Astrocyte (in vitro differentiated cells and primary cell): ENCODE measurements around the gene PARD3B. TPM values are rescaled to one million over a fixed set of nuclear protein-coding genes. Genes with fewer than 3 reads are reported as not detected.

Source experiments
- DNase-seq: peaks from one replicate; pipeline ENCODE4 v3.0.0-alpha.2; 2010; ENCODE audit warnings: low read depth
- FAIRE-seq: peaks from 2 replicates; lab custom pipeline; 2011; peaks lifted over from hg19 to GRCh38; lab: Jason Lieb, UNC
- H2AFZ ChIP-seq: 2 replicates; pipeline ENCODE4 v1.6.0; 2012; ENCODE audit warnings: low read depth, low read length, inconsistent platforms
- H3K27ac ChIP-seq: 2 replicates; pipeline ENCODE4 v1.5.1; 2011; ENCODE audit warnings: low read depth, low read length, inconsistent platforms
- H3K27me3 ChIP-seq: 2 replicates; pipeline ENCODE4 v1.6.0; 2011; ENCODE audit warnings: low read length, inconsistent platforms; ENCODE audit not compliant: insufficient read depth
- H3K36me3 ChIP-seq: 2 replicates; pipeline ENCODE4 v1.5.1; 2011; ENCODE audit warnings: low read length, inconsistent platforms; ENCODE audit not compliant: insufficient read depth
- H3K4me1 ChIP-seq: 2 replicates; pipeline ENCODE4 v1.5.1; 2011; ENCODE audit warnings: low read length, inconsistent platforms; ENCODE audit not compliant: insufficient read depth
- H3K4me2 ChIP-seq: 2 replicates; pipeline ENCODE4 v1.6.0; 2012; ENCODE audit warnings: low read length, inconsistent platforms
- H3K4me3 ChIP-seq: 2 replicates; pipeline ENCODE4 v1.5.1; 2011; ENCODE audit warnings: low read depth, mild to moderate bottlenecking, low read length, inconsistent platforms; ENCODE audit not compliant: insufficient read depth
- H3K79me2 ChIP-seq: 2 replicates; pipeline ENCODE4 v1.6.0; 2012; ENCODE audit warnings: mild to moderate bottlenecking, low read length, inconsistent platforms; ENCODE audit not compliant: insufficient read depth
- H3K9ac ChIP-seq: 2 replicates; pipeline ENCODE4 v1.6.0; 2012; ENCODE audit warnings: mild to moderate bottlenecking, low read length, inconsistent platforms
- H3K9me3 ChIP-seq: 2 replicates; pipeline ENCODE4 v1.5.1; 2012; ENCODE audit warnings: low read depth, mild to moderate bottlenecking, low read length, inconsistent platforms; ENCODE audit not compliant: insufficient read depth
- H4K20me1 ChIP-seq: 2 replicates; pipeline ENCODE4 v1.6.0; 2012; ENCODE audit warnings: low read length, inconsistent platforms; ENCODE audit not compliant: insufficient read depth
- H3K27ac Mint-ChIP-seq: one replicate; pipeline ENCODE4 v1.8.0; 2021; ENCODE audit warnings: mild to moderate bottlenecking, mixed read lengths; ENCODE audit not compliant: unreplicated experiment
- H3K27me3 Mint-ChIP-seq: one replicate; pipeline ENCODE4 v1.8.0; 2021; ENCODE audit warnings: low read depth, mixed read lengths; ENCODE audit not compliant: unreplicated experiment
- H3K36me3 Mint-ChIP-seq: one replicate; pipeline ENCODE4 v1.8.0; 2021; ENCODE audit warnings: low read depth, mixed read lengths; ENCODE audit not compliant: unreplicated experiment
- H3K4me1 Mint-ChIP-seq: one replicate; pipeline ENCODE4 v1.8.0; 2021; ENCODE audit warnings: low read depth, mixed read lengths; ENCODE audit not compliant: unreplicated experiment
- H3K4me3 Mint-ChIP-seq: one replicate; pipeline ENCODE4 v1.8.0; 2021; ENCODE audit warnings: mild to moderate bottlenecking, moderate library complexity, mixed read lengths; ENCODE audit not compliant: unreplicated experiment
- H3K9me3 Mint-ChIP-seq: one replicate; pipeline ENCODE4 v1.8.0; 2021; ENCODE audit warnings: mild to moderate bottlenecking, mixed read lengths; ENCODE audit not compliant: unreplicated experiment
- EZH2 ChIP-seq: IDR thresholded peaks from 2 replicates; pipeline ENCODE4 v1.6.1; 2012; ENCODE audit warnings: mild to moderate bottlenecking, low read length, inconsistent platforms; ENCODE audit not compliant: insufficient read depth
- total RNA-seq: library from RNA; stranded (reverse); gene quantifications from 2 replicates; pipeline ENCODE4 v1.2.1, GENCODE V29; 2021
- TF ChIP-seq, protein P1 (sequence below): IDR thresholded peaks from 2 replicates; pipeline ENCODE4 v1.5.1; 2011; ENCODE audit warnings: low read depth, mild to moderate bottlenecking, inconsistent platforms, low read length, moderate library complexity; ENCODE audit not compliant: insufficient read depth

Gene PARD3B
- total RNA-seq, 1 donor from 2014 or later, result 6.5 TPM

DNA sequence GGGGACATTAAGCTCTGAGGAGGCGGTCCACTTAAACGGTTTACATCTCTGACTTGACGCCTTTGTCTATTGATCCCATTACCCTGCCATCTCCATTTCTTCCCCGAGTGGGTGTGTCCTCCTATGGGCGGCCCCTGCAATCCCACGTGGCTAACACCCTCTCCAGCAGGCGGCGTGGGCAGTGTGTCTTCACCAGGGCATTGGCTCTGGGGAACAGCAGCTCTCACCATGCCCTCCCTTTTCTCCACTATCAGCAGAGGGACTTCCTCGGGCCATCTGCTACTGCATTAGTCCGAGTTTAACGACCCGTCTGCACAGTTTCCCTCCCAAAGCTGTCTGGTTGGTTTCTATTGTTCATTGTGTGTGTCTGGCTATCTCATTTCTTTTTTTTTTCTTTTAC lies 625.1 kb downstream of the PARD3B start:
- Histone ChIP-seq H4K20me1 (no peaks in the 10 kb centered on the region), H3K36me3 (no peaks in the 10 kb centered on the region), H3K79me2 (no peaks in the 10 kb centered on the region), H3K4me3 (no peak overlapping the region), H3K27me3 (no peaks in the 10 kb centered on the region), H3K9ac (no peak overlapping the region), H3K4me2 (no peak overlapping the region), H3K4me1 (no peaks in the 10 kb centered on the region), H3K9me3 (no peaks in the 10 kb centered on the region), H3K27ac (no peak overlapping the region), H2AFZ (no peak overlapping the region)
- DNase-seq (no peak), FAIRE-seq (no peak)
- no peaks in the 10 kb centered on the region for H3K27me3 Mint-ChIP-seq
- H3K36me3 Mint-ChIP-seq, result no peaks in the 10 kb centered on the region
- TF ChIP-seq, protein P1, sequence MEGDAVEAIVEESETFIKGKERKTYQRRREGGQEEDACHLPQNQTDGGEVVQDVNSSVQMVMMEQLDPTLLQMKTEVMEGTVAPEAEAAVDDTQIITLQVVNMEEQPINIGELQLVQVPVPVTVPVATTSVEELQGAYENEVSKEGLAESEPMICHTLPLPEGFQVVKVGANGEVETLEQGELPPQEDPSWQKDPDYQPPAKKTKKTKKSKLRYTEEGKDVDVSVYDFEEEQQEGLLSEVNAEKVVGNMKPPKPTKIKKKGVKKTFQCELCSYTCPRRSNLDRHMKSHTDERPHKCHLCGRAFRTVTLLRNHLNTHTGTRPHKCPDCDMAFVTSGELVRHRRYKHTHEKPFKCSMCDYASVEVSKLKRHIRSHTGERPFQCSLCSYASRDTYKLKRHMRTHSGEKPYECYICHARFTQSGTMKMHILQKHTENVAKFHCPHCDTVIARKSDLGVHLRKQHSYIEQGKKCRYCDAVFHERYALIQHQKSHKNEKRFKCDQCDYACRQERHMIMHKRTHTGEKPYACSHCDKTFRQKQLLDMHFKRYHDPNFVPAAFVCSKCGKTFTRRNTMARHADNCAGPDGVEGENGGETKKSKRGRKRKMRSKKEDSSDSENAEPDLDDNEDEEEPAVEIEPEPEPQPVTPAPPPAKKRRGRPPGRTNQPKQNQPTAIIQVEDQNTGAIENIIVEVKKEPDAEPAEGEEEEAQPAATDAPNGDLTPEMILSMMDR, result no peak
- no peak for TF ChIP-seq EZH2
- no peak overlapping the region for H3K4me3 Mint-ChIP-seq
- H3K4me1 Mint-ChIP-seq, result no peaks in the 10 kb centered on the region
- no peaks in the 10 kb centered on the region for H3K9me3 Mint-ChIP-seq
- H3K27ac Mint-ChIP-seq, result no peak overlapping the region

DNA sequence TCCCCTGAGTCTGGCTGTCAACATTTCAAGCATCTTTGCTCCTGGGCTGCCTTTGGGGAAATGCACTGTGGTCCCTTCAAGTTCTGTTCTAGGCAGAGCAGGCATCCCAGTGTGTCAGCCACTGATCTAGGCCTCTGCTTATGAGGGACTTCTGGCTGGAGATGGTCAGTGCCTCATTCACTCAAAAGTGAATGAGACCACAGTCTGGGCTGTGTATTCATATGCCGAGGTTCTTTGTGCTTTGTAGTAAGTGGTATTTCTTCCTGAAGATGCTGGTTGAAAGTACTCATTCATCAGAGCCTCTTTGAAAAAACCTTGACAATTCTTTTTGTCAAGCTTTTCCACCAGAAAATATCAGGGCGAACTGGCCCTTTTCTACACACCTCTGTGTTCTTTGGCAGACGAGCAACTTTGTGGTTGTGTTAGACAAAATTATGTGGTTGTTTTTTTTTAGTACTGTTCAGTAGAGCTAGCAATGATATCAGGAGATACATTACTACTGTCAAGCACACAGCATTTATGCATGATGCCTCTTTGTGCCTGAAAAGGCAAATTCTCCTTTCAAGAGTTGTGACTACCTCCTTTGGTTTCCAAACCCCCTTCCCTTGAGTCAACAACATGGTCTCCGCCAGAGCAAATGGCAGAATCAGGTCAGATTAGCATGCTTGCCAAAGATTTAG lies 626.1 kb downstream of the PARD3B start:
- Histone ChIP-seq H3K9ac (no peak overlapping the region), H3K36me3 (no peaks in the 10 kb centered on the region), H3K27me3 (no peaks in the 10 kb centered on the region), H3K79me2 (no peaks in the 10 kb centered on the region), H3K27ac (no peak overlapping the region), H3K9me3 (no peaks in the 10 kb centered on the region), H4K20me1 (no peaks in the 10 kb centered on the region), H3K4me2 (no peak overlapping the region), H3K4me3 (no peak overlapping the region), H2AFZ (no peak overlapping the region), H3K4me1 (no peaks in the 10 kb centered on the region)
- DNase-seq, result peak; percentile 81
- TF ChIP-seq, protein P1, result no peak
- TF ChIP-seq EZH2, result no peak
- H3K4me3 Mint-ChIP-seq, result no peak overlapping the region
- no peaks in the 10 kb centered on the region for H3K36me3 Mint-ChIP-seq
- H3K27ac Mint-ChIP-seq, result no peak overlapping the region
- peak; percentile 23 for FAIRE-seq
- H3K9me3 Mint-ChIP-seq, result no peaks in the 10 kb centered on the region
- peaks cover 2% of the 10 kb centered on the region for H3K4me1 Mint-ChIP-seq
- H3K27me3 Mint-ChIP-seq, result no peaks in the 10 kb centered on the region

DNA sequence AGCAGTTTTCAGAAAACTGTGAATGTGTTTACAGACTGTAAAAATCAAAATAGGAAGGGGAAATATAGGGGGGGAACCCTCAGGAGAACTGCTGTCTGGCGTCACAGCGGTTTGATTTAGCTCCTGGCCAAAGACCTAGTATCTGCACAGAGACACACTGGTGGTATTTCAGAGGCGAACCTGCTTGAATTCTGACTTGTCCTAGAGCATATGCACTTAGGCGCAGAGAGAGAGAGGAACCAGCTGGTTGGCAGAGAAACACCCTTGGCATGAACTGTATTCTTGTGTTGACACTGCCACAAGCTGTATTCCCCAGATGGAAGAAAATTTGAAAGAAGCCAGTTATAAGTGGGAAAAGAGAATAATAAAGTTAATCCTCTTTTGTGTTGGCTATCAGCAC lies 630.6 kb downstream of the PARD3B start:
- TF ChIP-seq EZH2, result no peak
- TF ChIP-seq, protein P1, result no peak
- no peak overlapping the region for H3K27ac ChIP-seq
- no peaks in the 10 kb centered on the region for H3K36me3 ChIP-seq
- Mint-ChIP-seq H3K4me3 (no peak overlapping the region), H3K4me1 (peaks cover 5% of the 10 kb centered on the region), H3K9me3 (no peaks in the 10 kb centered on the region), H3K27ac (no peak overlapping the region), H3K36me3 (no peaks in the 10 kb centered on the region), H3K27me3 (no peaks in the 10 kb centered on the region)
- DNase-seq (no peak), FAIRE-seq (no peak)
- H3K79me2 ChIP-seq, result no peaks in the 10 kb centered on the region
- H3K9me3 ChIP-seq, result no peaks in the 10 kb centered on the region
- no peaks in the 10 kb centered on the region for H3K27me3 ChIP-seq
- H3K4me2 ChIP-seq, result no peak overlapping the region
- H3K9ac ChIP-seq, result no peak overlapping the region
- H2AFZ ChIP-seq, result no peak overlapping the region
- H3K4me1 ChIP-seq, result no peaks in the 10 kb centered on the region
- H3K4me3 ChIP-seq, result no peak overlapping the region
- H4K20me1 ChIP-seq, result no peaks in the 10 kb centered on the region
